Neural progenitor cell (in vitro differentiated cells): ENCODE measurements around the gene OR2B6.

Experiments used
- CTCF ChIP-seq: fragments of 200-600 bp; sonication (generic); IDR thresholded peaks from 2 replicates; pipeline ENCODE4 v1.5.1; 2017; ENCODE audit warnings: antibody characterized with exemption, mild to moderate bottlenecking
- EZH2 ChIP-seq: fragments of 200-600 bp; sonication (generic); IDR thresholded peaks from 2 replicates; pipeline ENCODE4 v1.6.1; 2017; ENCODE audit warnings: antibody characterized with exemption, mild to moderate bottlenecking, moderate library complexity
- EZH2phosphoT487 ChIP-seq: fragments of 200-600 bp; sonication (generic); IDR thresholded peaks from 2 replicates; pipeline ENCODE4 v1.6.1; 2017; ENCODE audit warnings: antibody characterized with exemption

GRCh38 chr6:27986928-27987725 lies 30.1 kb downstream of the OR2B6 start:
- TF ChIP-seq CTCF (no peak), EZH2phosphoT487 (no peak), EZH2 (no peak)
